Measurements from ENCODE around the gene MDN1.

Gene MDN1

DNA sequence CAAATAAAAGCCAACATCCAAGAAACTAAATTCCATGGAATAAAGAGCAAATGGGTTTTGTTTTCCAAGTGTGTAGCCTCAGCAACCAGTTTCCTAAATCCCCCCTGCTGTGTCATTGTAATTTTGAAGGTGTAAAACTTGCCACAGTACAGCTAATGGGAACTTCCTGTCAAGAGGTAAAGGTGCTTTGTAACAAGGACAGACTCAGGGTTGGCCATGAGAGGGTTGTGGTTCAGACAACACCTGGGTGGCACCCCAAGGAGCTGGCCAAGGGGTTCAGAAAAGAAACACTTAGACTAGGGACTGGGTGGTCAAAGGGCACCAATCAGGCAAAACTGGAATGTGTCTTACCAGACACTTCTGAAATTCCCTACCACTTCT is 128.7 kb downstream of the MDN1 start:
- DNase-seq (ENCODE audit: low read depth): no peak

DNA sequence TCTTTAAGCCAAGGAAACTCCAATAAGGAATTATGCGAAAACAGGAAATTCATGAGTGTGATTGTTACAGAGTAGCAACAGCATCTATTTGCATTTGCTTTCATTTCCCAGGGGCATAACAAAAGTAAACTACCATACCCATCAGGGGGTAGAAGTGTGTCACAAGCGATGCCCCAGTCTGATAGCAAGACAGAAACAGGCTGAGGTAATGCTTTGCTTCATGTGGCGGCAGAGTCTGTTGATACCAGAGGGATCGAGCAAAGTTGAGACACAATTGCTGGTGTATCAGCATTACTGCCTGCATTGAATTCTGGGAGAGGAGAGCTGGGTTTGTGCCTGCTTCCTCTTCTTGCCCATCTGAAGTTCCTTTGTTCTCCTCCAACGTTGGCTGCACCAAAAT is 129.9 kb downstream of the MDN1 start:
- DNase-seq (ENCODE audit: low read depth): no peak

DNA sequence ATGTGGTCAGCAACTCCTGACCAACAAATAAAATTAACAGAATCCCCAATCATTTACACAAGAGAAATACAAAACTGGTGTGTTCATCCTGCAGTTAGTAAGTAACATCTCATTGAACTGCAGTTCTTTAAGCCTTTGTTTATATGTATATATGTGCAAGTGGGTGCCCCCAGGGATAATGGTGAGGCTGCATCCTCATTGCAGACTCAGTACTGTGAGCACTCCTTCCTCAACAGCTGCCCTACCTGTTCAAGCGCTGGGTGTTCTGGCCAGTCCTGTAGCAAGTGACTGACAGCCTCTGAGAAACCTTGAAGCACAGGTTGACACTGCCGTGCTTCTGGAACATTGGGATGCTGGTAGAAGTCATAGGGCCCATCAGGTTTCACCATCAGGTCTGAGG is 131.3 kb downstream of the MDN1 start:
- DNase-seq (ENCODE audit: low read depth): no peak

DNA sequence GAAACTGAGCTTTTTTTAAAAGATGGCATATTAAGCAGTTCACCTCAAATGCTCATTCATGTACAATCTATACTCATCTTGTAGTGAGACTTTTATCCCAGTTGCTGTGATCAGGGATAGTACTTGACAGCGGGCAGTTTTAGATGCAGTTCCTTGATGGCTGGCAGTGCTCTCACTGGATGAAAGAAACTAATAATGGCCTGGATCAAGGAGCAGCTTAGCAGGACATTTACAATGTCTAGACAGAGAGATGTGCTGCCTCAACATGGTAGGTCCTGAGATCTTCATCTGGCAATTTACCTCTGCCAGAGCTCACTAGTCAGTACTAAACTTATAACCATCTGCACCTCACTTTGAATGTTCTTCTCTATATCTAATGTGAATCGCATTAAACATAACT is 134.3 kb downstream of the MDN1 start:
- no peak for DNase-seq (ENCODE audit: low read depth)

DNA sequence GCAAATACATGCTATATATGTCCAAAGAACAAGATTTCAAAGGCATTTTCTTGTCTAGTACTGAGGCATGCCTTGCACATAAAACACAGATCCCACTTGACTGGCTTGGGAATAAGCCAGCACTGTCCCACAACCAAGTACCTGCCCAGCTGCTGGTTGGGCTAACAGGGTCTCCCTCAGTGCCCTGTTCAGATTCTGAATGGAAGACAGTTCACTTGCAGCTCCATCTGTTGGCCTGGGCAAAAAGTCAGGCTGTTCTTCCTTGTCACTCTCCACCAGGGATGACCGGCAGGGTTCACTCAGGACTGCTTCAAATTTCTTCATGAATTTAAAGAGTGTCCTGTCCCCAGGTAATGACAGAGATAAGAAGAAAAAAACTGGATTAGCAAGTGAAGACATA is 136.6 kb downstream of the MDN1 start:
- DNase-seq (ENCODE audit: low read depth): no peak

DNA sequence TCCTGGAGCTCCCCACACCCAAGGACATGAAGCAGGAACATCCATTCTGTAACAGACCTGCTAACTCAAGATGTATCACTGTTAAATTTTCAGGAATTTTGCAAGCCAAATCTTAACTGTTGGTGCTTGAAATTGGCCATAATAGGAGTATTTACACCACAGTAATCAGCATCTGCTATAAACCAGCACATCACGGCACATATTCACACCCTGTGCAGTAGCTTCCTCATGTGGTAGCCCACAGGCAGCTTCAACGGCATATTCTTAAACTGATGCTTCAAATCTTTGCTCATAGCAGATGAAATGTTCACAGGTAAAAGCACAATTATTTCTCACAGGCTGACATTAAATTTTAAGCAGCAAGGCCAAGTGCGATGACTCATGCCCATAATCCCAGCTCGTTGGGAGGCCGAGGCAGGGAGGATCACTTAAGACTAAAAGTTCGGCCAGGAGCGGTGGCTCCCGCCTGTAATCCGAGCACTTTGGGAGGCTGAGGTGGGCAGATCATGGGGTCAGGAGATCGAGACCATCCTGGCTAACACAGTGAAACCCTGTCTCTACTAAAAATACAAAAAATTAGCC is 137.5 kb downstream of the MDN1 start:
- no peak for DNase-seq (ENCODE audit: low read depth)

DNA sequence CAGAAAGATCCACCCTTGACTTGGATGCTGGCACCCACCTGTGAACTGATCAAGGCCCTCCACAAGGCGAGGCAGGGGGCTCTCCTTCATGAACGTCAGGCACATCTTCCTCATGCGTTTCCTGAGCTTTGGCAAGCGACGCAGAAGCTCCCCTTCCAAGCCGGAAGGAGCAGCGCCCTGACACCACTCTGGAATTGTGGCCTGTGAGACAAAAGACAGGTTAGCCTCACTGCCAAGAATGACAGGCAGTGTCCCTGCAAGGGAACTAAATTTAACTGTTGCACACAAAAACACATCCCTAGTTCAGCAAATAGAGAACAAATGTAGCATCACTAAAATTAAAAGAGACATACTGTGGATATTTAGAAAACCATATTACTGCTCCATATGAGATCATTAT is 139.0 kb downstream of the MDN1 start:
- DNase-seq (ENCODE audit: low read depth): no peak

DNA sequence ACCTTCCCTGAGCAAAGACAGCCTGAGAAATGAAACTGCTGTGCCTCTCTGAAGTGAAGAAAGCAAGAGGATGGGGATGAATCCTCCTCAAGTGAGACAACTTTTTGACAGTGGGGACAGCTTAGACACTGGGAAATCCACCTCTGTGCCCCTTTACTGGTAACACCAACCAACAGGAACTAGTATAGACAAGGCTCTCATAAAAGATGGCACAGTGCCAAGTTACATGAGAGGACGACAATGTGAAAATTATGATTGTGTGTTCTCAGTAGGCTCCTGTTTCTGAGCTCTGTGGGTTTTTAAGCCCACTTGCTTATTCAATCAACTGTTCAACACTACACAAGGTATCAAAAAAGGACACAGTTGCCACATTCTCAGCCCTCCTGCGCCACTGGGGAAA is 139.4 kb downstream of the MDN1 start:
- DNase-seq (ENCODE audit: low read depth): no peak

DNA sequence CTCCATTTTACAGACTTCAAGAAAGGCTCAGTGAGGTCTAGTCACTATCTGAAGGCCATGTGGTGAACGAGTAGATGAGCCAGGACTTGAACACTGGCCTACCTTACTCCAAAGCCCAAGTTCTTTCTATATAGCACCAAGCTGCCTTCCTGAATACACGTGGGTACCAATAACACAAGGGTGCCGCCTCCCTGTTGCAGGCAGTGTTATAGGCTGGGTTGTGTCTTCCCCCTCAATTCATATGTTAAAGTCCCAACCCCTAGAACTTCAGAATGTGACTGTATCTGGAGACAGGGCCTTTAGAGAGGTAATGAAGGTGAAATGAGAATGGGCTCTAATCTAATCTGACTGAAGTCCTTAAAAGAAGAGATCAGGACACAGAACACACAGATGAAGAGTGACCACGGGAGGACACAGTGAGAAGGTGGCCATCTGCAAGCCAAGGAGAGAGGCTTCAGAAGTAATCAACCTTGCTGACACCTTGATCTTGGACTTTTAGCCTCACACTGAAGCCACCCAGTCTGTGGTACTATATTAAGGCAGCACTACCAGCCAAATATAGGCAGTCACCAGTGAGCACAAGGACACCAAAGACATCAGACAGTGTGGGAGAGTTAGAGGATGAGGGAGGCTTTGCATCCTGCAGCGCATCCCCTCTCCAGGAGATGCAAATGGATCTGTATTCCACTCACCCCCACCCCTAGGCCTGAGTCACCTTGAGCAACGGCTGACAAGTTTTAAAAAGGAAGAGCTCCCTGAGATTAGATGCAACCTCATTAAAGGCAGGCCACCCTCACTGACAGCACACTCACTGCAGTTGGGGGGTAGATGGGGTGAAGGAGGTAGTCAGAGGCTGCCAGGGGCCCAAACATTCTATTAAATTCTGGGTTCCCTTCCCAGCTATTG is 140.1 kb downstream of the MDN1 start:
- DNase-seq (ENCODE audit: low read depth): no peak

DNA sequence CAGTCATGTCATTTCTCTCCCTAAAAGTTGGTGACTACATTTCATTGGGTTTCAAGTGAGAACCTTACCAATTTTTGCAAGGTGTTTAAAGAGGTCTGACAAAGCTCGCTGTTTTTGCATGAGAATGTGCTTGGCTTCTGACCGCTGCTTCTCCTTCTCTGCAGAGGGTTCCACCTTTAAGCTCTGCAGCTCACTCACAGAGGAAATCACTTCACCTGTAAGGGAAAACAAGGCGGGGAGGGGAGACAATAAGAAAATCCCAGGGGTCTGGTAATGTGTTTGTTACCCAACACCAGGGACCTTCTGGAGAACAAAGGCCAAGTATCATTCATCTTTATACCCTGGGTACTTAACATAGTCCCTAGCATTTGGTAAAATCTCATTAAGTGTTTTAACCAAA is 141.1 kb downstream of the MDN1 start:
- no peak for DNase-seq (ENCODE audit: low read depth)

DNA sequence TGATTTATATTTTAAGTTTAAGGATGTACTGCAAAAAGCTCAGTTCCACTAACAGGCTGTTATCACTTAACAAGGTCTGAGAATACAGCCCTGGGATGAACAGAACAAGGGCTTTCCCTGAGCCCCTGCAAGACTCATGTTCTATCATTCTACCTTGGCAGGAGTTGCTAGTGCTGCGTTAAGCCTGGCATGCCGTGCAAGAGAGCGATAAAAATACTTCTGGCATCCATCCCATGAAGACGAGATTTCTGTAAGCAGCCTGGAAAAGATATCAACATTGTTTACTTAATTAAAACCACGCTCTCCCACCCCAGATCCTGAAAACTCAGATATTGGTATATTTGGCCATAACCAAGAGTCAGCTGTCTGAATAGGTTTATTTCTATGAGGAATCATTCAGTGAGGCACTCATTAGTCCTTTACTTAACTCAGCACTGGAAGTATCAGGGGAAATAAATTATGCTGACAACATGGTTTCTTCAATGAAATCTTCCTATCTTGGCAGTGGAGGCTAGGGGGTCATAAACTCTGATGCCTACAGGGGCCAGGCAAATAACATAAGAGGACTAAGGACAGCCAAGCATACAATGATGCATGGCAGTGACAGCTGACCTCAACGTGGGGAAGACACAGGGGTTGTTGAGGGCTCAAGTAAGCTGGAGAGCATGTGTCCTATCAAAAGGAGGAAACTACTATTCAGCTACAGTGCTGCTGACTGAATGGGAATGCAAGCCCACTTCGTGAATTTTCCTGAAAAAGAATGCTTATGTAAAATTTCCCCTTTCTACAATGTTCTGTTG is 143.4 kb downstream of the MDN1 start:
- DNase-seq (ENCODE audit: low read depth): no peak

DNA sequence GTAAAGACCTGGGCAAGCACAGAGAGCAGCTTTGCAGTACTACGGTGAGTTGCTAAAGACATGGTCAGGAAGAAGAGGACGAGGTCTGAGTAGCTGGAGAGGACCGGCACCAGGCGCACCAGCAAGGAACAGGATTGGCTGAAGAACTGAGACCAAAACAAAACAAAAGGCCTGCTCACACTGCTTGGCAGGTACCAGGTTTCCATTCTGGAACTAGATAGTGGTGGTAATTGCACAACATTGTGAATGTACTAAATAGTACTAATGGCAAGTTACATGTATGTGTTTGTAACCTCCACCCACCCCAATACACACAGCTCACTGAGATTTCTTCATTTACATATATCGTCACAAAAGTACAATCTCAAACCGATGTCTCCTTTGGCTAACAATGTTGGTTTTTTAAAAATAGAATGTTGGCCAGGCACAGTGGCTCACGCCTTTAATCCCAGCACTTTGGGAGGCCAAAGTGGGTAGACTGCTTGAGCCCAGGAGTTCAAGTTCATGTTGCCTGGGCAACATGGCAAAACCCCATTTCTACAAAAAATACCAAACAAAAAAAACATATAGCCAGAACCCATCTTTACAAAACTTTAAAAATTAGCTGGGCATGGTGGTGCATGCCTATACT is 148.5 kb downstream of the MDN1 start:
- DNase-seq (ENCODE audit: low read depth): no peak

DNA sequence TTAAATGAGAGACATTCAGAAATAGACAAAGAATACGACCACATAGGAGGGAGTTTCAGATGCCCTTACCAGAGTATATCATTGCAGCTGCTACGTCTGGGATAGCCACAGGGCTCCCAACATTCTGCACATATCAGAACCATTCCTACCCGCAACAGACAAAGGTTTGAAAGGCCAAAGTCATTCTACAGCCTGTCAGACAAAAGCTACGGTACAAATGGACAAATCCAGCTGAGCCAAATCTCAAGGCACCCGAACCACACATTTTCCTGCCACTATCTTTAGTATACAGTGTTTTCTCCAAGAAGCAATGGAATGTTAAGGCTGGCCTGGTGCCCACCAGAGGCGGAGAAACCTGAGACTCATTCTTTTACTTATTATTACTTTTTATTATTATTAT is 150.6 kb downstream of the MDN1 start:
- DNase-seq (ENCODE audit: low read depth): no peak

DNA sequence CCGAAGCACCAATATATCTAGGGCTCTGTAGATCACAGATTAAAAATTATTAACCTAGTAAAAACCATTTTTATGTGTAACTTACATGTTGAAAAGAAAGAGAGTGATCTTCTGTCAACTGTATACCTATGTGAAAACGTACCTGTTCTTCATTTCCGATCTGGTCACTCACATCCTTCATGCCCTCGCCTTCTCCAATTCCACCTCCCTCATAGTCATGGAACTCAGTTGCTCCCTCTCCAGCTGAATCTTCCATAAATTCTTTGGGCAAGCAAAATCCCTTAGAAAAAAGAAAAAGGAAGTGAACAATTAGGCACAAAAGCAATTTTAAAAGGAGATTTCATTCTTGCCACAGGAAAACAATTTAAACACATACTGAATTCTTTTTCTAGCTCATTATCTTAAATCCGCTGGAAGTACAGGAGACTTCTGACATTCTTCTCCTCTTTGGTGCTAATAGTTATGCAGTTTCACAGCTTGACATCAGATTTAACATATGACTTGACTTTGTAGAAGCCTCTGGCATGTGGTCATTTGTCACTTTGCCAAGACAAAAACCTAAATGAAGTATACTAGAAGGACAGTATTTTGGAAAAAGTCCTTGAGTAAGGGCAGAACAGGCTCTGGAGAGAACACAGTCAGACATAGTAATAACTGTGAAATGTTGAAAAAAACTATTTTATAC is 151.6 kb downstream of the MDN1 start:
- no peak for DNase-seq (ENCODE audit: low read depth)

DNA sequence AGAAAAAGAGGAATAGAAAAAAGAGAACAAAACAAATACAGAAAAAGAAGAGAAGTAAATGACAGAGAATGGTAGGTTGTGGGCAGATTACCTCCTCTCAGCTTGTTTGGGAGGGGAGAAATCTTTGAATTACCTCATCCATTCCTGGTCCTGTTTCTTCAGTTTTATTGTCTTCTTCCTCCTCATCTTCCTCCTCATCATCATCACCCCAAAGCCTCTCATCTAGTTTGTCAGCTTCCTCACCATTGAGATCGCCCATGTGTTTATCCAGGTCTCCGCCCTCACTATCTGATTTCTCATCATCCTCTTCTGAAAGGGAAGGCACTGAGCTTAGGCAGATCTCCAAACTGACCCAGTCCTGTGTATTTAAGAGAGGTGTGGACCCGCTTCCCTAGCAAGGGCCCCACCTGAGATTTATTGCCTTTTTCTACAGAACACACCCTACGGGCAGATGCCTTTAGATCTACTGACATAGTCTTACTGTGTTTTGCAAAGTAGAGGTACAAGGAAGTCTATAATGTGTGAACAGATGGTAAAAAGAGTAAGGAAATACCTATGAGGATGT is 156.9 kb downstream of the MDN1 start:
- no peak for DNase-seq (ENCODE audit: low read depth)

DNA sequence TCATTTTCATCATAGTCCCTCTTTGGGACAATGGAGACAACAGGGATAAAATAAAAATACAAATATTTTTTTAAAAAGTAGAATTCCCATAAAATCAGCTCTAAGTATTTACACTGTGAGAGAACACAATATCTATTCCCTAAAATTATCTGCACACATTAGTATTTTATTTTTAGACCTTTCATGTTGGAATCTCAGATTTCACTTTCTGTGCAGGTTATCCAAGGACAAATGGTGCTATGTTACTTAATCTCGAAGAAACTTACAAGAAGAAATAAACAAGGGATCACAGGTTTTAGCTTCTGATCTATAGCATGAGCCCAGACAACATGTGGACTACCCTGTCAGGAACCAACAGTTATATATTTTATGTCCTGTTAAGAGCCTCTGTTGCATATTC is 158.0 kb downstream of the MDN1 start:
- no peak for DNase-seq (ENCODE audit: low read depth)

DNA sequence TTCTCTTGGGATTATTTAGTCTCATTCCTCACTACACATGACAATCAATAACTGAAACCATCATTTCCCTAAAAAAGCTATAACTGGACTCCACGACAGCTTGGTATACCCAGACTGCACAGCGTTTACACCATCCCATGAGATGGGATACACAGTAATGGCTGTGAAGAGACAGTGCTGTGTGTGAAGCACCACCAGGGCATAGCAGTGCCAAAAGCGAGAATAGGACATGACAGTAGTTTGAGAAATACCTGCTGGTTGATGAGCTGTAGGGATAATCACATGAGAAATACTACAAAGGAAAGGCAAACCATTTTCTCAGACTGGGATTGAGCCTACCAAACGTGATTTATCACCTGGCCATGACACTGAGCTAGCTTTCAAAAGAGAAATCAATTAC is 158.6 kb downstream of the MDN1 start:
- no peak for DNase-seq (ENCODE audit: low read depth)

DNA sequence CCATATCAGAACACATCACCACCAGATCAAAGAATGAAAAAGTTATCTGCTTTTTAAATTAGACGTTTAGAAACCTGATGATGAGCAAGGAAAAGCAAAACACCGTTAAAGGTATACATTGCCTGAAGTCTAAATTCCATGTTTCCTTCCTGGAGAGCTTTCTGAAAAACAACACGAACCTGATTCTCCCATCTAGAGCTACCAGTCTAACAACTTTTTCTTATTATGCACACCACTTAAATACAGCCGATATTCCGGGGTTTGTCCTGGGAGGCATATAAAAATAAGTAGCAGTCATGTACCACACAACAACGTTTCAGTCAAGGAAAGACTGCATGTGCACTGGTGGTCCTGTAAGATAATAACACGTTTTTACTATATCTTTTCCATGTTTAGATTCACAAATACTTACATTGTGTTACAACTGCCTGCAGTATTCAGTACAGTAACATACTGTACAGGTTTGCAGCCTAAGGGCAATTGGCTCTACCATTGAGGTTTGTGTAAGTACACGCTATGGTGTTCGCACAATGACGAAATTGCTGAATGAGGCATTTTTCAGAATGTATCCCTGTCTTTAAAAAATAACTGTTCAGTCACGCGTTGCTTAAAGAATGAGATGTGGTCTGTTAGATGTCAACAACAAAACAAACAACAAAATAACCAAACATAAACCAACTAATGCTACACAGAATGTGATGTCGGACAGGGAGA is 162.0 kb downstream of the MDN1 start:
- DNase-seq (ENCODE audit: low read depth): no peak

DNA sequence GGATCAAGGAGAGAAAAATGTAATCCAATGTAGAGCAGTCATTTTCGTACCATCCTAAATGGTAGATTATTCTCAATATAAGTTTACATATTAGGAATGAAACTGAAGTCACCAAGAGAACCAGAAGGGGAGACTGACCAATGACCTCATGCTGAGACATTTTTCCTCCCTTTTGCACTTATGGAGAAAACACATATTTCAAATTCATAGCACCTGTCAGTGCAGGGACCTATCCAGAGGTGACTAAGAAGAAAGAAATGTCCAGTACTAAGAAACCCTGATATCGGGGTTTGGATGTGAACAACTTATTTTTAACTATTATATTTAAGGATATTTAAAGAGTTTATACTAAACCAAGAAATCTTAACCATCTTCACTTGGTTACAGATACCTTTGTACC is 164.5 kb downstream of the MDN1 start:
- DNase-seq (ENCODE audit: low read depth): no peak

DNA sequence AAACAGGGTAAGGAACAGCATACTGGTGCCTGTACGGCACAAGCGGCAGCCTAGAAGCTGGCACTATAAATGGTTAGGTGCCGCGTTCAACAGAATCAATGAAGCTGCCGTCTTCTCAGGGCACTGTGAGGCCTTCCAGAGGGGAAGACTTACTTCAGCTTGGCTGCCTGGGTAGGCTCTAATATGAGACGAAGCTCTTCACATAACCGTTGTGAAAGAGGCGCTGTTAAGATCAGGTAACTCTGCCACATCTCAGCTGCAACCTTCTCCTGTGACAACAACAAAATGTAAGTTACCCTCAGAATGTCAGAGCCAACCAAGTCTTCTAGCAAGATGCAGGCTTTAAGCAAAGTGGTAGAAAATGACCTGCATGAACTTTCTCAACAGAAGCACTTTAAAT is 169.0 kb downstream of the MDN1 start:
- DNase-seq (ENCODE audit: low read depth): no peak

DNA sequence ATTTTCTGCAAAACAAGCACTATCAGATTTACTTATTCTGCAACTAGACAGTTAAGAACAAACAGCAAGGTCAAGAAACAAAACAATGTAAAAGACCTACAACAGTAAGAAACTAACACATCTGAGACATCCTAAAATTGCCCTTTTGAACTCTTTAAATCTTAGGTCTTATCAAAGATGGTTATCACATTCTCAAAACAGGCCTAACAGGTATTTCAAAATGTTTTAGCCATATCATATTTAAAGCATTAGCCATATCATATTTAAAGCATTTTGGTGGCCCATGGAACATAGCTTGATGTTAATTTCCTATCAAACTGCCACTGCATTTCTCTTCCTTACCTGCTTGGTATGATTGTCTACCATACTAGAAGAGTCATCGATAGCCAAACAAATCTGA is 169.9 kb downstream of the MDN1 start:
- no peak for DNase-seq (ENCODE audit: low read depth)
